ENCODE measurements around the gene ATP13A2. TPM values are rescaled to one million over a fixed set of nuclear protein-coding genes. Genes with fewer than 3 reads are reported as not detected.

The ATP13A2 gene
- polyA plus RNA-seq, 1 of the 3 experiments (the other 2 are of a cell fraction), result 29.3 TPM

DNA sequence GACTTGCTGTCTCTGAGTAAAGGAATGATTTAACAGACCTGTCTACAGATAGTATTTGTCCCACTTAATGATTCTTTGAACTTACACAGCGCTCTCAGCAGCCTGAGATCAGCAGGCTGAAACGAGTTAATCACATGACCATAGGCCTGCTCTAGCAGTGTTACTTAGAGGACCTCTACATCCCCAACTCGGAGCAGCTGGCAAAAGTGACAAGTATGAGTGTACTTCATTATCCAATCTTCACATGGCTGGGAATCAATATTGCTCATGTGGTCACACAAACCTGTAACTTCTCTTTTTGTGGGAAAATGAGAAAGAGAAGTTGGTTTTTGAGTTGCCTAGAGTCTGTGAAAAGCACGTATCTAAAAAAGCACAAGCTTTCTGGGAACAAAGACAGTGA, 11.4 kb upstream of the ATP13A2 start:
- Histone ChIP-seq H3K9me2 (no peaks in the 10 kb centered on the region), H3K79me2 (ENCODE audit: insufficient read depth) (no peaks in the 10 kb centered on the region), H3K9me3 (no peaks in the 10 kb centered on the region), H3K27me3 (ENCODE audit: insufficient read depth) (no peaks in the 10 kb centered on the region), H4K20me1 (ENCODE audit: insufficient read depth) (no peaks in the 10 kb centered on the region), H3F3A (replicated peaks; ENCODE audit: insufficient read depth) (peaks cover 14% of the 10 kb centered on the region), H3K4me3 (ENCODE audit: low read depth in 2 of 2, low read length in 1 of 2) (no peak overlapping the region), H3K9ac (no peak overlapping the region), H3K36me3 (replicated peaks in 1 of 2; ENCODE audit: control insufficient read depth in 1 of 2, insufficient read depth in 2 of 2, low read length in 1 of 2) (peaks cover 39 to 86% of the 10 kb centered on the region in 2 experiments), H3K27ac (ENCODE audit: low read depth in 2 of 2, low read length in 1 of 2) (no peak overlapping the region), H2AFZ (ENCODE audit: low read depth) (no peak overlapping the region), H3K4me1 (ENCODE audit: control insufficient read depth in 1 of 2, insufficient read depth in 2 of 2, low read depth in 1 of 2, low read length in 1 of 2) (no peaks in the 10 kb centered on the region), H3K4me2 (no peak overlapping the region)
- DNase-seq, result no peak
- 80% methylated on average over 4 of the region's 4 CpGs for WGBS (ENCODE audit: low lambda C conversion rate)
- CTCF ChIA-PET, result interaction anchor here (0.7 to 2.9 kb wide), 5 partner anchors 10 to 402 kb away, joined by 3 to 13 read pairs (median 3); no protein-coding TSS in a partner anchor
- TF ChIP-seq FOXM1 (IDR thresholded peaks at IDR 0.05; ENCODE audit: low read depth) (no peak), GATA2 (CRISPR knock-in tag; IDR thresholded peaks at IDR 0.05) (no peak), GABPA (IDR thresholded peaks at IDR 0.05; ENCODE audit: low read depth) (no peak), FOXJ3 (CRISPR knock-in tag; IDR thresholded peaks at IDR 0.05) (no peak)
- TF ChIP-seq, protein P1, sequence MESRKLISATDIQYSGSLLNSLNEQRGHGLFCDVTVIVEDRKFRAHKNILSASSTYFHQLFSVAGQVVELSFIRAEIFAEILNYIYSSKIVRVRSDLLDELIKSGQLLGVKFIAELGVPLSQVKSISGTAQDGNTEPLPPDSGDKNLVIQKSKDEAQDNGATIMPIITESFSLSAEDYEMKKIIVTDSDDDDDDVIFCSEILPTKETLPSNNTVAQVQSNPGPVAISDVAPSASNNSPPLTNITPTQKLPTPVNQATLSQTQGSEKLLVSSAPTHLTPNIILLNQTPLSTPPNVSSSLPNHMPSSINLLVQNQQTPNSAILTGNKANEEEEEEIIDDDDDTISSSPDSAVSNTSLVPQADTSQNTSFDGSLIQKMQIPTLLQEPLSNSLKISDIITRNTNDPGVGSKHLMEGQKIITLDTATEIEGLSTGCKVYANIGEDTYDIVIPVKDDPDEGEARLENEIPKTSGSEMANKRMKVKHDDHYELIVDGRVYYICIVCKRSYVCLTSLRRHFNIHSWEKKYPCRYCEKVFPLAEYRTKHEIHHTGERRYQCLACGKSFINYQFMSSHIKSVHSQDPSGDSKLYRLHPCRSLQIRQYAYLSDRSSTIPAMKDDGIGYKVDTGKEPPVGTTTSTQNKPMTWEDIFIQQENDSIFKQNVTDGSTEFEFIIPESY (IDR thresholded peaks at IDR 0.05; ENCODE audit: borderline replicate concordance, low read depth), result no peak
- TF ChIP-seq, protein P2, sequence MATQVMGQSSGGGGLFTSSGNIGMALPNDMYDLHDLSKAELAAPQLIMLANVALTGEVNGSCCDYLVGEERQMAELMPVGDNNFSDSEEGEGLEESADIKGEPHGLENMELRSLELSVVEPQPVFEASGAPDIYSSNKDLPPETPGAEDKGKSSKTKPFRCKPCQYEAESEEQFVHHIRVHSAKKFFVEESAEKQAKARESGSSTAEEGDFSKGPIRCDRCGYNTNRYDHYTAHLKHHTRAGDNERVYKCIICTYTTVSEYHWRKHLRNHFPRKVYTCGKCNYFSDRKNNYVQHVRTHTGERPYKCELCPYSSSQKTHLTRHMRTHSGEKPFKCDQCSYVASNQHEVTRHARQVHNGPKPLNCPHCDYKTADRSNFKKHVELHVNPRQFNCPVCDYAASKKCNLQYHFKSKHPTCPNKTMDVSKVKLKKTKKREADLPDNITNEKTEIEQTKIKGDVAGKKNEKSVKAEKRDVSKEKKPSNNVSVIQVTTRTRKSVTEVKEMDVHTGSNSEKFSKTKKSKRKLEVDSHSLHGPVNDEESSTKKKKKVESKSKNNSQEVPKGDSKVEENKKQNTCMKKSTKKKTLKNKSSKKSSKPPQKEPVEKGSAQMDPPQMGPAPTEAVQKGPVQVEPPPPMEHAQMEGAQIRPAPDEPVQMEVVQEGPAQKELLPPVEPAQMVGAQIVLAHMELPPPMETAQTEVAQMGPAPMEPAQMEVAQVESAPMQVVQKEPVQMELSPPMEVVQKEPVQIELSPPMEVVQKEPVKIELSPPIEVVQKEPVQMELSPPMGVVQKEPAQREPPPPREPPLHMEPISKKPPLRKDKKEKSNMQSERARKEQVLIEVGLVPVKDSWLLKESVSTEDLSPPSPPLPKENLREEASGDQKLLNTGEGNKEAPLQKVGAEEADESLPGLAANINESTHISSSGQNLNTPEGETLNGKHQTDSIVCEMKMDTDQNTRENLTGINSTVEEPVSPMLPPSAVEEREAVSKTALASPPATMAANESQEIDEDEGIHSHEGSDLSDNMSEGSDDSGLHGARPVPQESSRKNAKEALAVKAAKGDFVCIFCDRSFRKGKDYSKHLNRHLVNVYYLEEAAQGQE (IDR thresholded peaks at IDR 0.05; ENCODE audit: low read depth, low read length), result no peak
- TF ChIP-seq, protein P3, sequence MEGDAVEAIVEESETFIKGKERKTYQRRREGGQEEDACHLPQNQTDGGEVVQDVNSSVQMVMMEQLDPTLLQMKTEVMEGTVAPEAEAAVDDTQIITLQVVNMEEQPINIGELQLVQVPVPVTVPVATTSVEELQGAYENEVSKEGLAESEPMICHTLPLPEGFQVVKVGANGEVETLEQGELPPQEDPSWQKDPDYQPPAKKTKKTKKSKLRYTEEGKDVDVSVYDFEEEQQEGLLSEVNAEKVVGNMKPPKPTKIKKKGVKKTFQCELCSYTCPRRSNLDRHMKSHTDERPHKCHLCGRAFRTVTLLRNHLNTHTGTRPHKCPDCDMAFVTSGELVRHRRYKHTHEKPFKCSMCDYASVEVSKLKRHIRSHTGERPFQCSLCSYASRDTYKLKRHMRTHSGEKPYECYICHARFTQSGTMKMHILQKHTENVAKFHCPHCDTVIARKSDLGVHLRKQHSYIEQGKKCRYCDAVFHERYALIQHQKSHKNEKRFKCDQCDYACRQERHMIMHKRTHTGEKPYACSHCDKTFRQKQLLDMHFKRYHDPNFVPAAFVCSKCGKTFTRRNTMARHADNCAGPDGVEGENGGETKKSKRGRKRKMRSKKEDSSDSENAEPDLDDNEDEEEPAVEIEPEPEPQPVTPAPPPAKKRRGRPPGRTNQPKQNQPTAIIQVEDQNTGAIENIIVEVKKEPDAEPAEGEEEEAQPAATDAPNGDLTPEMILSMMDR (IDR thresholded peaks at IDR 0.05), result no peak
- POLR2A ChIA-PET, result no interaction called here

DNA sequence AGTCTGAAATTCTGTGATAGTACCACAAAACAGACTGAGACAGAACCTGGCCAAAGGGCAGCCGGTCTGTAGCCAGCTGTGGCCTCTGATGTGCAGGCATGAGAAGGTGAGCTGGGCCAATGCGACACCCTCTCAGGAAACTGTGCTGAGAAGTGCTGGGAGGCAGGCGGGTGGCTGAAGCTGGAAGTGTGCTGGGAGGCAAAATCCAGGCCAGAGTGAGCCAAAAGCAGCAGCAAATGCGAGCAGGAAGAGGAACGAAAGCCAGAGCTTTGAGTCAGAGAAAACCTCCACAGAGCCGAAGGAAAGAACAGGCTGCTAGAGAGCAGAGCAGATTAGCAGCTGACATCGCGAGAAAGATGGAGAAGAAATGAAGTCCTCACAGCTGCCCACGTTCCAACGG, 10.2 kb upstream of the ATP13A2 start:
- POLR2A ChIA-PET, result interaction anchor here (1.0 kb wide), 1 partner anchor 44 kb away, joined by 3 read pairs; no protein-coding TSS in a partner anchor
- 88% methylated on average over 7 of the region's 10 CpGs for WGBS (ENCODE audit: low lambda C conversion rate)

More for the DNA sequence above, 10.2 kb upstream of the ATP13A2 start:
- CTCF ChIA-PET, result interaction anchor here (1.1 to 2.9 kb wide), 4 partner anchors 11 to 75 kb away, joined by 3 to 13 read pairs (median 8); no protein-coding TSS in a partner anchor
- TF ChIP-seq GATA2 (CRISPR knock-in tag; IDR thresholded peaks at IDR 0.05), result no peak
- Histone ChIP-seq H3K9ac (no peak overlapping the region), H3K9me3 (no peaks in the 10 kb centered on the region), H3K4me1 (ENCODE audit: control insufficient read depth in 1 of 2, insufficient read depth in 2 of 2, low read depth in 1 of 2, low read length in 1 of 2) (no peaks in the 10 kb centered on the region), H3K27me3 (ENCODE audit: insufficient read depth) (no peaks in the 10 kb centered on the region), H3K36me3 (replicated peaks in 1 of 2; ENCODE audit: control insufficient read depth in 1 of 2, insufficient read depth in 2 of 2, low read length in 1 of 2) (peaks cover 33 to 76% of the 10 kb centered on the region in 2 experiments), H3K4me3 (ENCODE audit: low read depth in 2 of 2, low read length in 1 of 2) (no peak overlapping the region), H3K79me2 (ENCODE audit: insufficient read depth) (no peaks in the 10 kb centered on the region), H3K27ac (ENCODE audit: low read depth in 2 of 2, low read length in 1 of 2) (no peak overlapping the region), H2AFZ (ENCODE audit: low read depth) (no peak overlapping the region), H4K20me1 (ENCODE audit: insufficient read depth) (no peaks in the 10 kb centered on the region), H3K9me2 (no peaks in the 10 kb centered on the region), H3F3A (replicated peaks; ENCODE audit: insufficient read depth) (peaks cover 14% of the 10 kb centered on the region), H3K4me2 (no peak overlapping the region)
- DNase-seq, result no peak
